ENCODE data around the gene SLC6A15.

The SLC6A15 gene

GRCh38 chr12:84874825-84875139, 37.8 kb downstream of the SLC6A15 start:
- H3K4me3 ChIP-seq (ENCODE audit: low read depth, low read length): no peak overlapping the region
- DNase-seq (ENCODE audit: low read depth): no peak
- TF ChIP-seq, protein P1, sequence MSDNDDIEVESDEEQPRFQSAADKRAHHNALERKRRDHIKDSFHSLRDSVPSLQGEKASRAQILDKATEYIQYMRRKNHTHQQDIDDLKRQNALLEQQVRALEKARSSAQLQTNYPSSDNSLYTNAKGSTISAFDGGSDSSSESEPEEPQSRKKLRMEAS (IDR thresholded peaks at IDR 0.05; ENCODE audit: low read depth, low read length): no peak
- TF ChIP-seq POLR2A (IDR thresholded peaks at IDR 0.05; ENCODE audit: extremely low read depth, insufficient read length) (no peak), MYC (IDR thresholded peaks at IDR 0.05; ENCODE audit: low read depth, low read length) (no peak)
- TF ChIP-seq, protein P2, sequence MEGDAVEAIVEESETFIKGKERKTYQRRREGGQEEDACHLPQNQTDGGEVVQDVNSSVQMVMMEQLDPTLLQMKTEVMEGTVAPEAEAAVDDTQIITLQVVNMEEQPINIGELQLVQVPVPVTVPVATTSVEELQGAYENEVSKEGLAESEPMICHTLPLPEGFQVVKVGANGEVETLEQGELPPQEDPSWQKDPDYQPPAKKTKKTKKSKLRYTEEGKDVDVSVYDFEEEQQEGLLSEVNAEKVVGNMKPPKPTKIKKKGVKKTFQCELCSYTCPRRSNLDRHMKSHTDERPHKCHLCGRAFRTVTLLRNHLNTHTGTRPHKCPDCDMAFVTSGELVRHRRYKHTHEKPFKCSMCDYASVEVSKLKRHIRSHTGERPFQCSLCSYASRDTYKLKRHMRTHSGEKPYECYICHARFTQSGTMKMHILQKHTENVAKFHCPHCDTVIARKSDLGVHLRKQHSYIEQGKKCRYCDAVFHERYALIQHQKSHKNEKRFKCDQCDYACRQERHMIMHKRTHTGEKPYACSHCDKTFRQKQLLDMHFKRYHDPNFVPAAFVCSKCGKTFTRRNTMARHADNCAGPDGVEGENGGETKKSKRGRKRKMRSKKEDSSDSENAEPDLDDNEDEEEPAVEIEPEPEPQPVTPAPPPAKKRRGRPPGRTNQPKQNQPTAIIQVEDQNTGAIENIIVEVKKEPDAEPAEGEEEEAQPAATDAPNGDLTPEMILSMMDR (IDR thresholded peaks at IDR 0.05; ENCODE audit: low read depth, low read length): no peak

- TF ChIP-seq, protein P1 (IDR thresholded peaks at IDR 0.05; ENCODE audit: low read depth, low read length): no peak
- TF ChIP-seq, protein P2 (IDR thresholded peaks at IDR 0.05; ENCODE audit: low read depth, low read length): peak; percentile 74
- H3K4me3 ChIP-seq (ENCODE audit: low read depth, low read length): no peak overlapping the region
- DNase-seq (ENCODE audit: low read depth): peak; percentile 65
Measured at GRCh38 chr12:84874125-84874824, 38.3 kb downstream of the SLC6A15 start.

DNA sequence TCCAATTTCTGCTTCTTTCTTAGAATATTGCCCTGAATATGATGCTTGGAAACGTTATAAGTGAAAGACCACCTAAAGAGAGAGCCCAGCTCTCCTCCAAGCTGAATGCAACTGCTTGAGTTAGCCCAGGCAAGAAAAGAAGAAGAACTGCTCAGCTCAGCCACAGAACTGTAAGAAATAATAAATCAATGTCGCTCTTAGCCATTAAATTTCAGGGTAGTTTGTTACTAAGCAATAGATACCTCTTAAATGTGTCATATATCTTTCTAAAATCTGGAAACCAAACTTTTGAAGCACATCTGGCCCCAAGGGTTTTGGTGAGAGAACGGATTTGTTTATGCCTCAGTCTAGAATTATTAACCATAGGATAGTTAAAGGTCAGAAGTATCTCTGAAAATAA, 50.4 kb downstream of the SLC6A15 start:
- no peak overlapping the region for H3K4me3 ChIP-seq (ENCODE audit: low read depth, low read length)
- DNase-seq (ENCODE audit: low read depth): no peak
- TF ChIP-seq, protein P2 (IDR thresholded peaks at IDR 0.05; ENCODE audit: low read depth, low read length): no peak
- TF ChIP-seq MYC (IDR thresholded peaks at IDR 0.05; ENCODE audit: low read depth, low read length): no peak
- TF ChIP-seq, protein P1 (IDR thresholded peaks at IDR 0.05; ENCODE audit: low read depth, low read length): no peak

- no peak for DNase-seq (ENCODE audit: low read depth)
- TF ChIP-seq, protein P1 (IDR thresholded peaks at IDR 0.05; ENCODE audit: low read depth, low read length): no peak
- TF ChIP-seq POLR2A (IDR thresholded peaks at IDR 0.05; ENCODE audit: extremely low read depth, insufficient read length): no peak
- TF ChIP-seq MYC (IDR thresholded peaks at IDR 0.05; ENCODE audit: low read depth, low read length): no peak
- TF ChIP-seq, protein P2 (IDR thresholded peaks at IDR 0.05; ENCODE audit: low read depth, low read length): no peak
- no peak overlapping the region for H3K4me3 ChIP-seq (ENCODE audit: low read depth, low read length)
Measured at GRCh38 chr12:84860718-84861117, 51.9 kb downstream of the SLC6A15 start.

DNA sequence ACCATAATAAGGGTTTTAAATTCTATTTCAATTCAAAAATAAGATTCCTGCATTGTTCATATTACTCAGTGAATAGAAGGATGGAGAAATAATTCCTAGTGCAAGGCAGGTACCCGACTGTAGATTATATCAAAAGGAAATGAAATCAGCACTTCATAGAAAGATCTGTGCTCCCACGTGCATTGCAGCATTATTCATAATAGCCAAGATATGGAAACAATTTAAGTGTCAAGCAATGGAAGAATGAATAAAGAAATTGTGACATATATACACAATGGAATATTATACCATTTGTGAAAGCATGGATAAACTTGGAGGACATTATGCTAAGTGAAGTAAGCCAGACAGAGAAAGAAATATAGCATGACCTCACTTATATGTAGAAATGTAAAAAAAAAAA, 53.8 kb downstream of the SLC6A15 start:
- no peak overlapping the region for H3K4me3 ChIP-seq (ENCODE audit: low read depth, low read length)
- no peak for DNase-seq (ENCODE audit: low read depth)
- TF ChIP-seq, protein P1 (IDR thresholded peaks at IDR 0.05; ENCODE audit: low read depth, low read length): no peak
- TF ChIP-seq, protein P2 (IDR thresholded peaks at IDR 0.05; ENCODE audit: low read depth, low read length): no peak
- TF ChIP-seq MYC (IDR thresholded peaks at IDR 0.05; ENCODE audit: low read depth, low read length): no peak
- no peak for TF ChIP-seq POLR2A (IDR thresholded peaks at IDR 0.05; ENCODE audit: extremely low read depth, insufficient read length)
